GM12873 (cell line): ENCODE data around the gene HEATR9.

ENCODE experiments used
- TF ChIP-seq, protein P1 (sequence below): IDR thresholded peaks from 2 replicates; pipeline ENCODE4 v1.5.1; 2012; ENCODE audit warnings: low read depth, mild to moderate bottlenecking, moderate library complexity, low read length, control low read depth; ENCODE audit not compliant: insufficient read depth; ENCODE audit errors: missing control alignments

Gene HEATR9

GRCh38 chr17:35812456-35812855, 56.2 kb downstream of the HEATR9 start:
- TF ChIP-seq, protein P1, sequence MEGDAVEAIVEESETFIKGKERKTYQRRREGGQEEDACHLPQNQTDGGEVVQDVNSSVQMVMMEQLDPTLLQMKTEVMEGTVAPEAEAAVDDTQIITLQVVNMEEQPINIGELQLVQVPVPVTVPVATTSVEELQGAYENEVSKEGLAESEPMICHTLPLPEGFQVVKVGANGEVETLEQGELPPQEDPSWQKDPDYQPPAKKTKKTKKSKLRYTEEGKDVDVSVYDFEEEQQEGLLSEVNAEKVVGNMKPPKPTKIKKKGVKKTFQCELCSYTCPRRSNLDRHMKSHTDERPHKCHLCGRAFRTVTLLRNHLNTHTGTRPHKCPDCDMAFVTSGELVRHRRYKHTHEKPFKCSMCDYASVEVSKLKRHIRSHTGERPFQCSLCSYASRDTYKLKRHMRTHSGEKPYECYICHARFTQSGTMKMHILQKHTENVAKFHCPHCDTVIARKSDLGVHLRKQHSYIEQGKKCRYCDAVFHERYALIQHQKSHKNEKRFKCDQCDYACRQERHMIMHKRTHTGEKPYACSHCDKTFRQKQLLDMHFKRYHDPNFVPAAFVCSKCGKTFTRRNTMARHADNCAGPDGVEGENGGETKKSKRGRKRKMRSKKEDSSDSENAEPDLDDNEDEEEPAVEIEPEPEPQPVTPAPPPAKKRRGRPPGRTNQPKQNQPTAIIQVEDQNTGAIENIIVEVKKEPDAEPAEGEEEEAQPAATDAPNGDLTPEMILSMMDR: no peak

GRCh38 chr17:35811759-35812158, 56.9 kb downstream of the HEATR9 start:
- TF ChIP-seq, protein P1: no peak

DNA sequence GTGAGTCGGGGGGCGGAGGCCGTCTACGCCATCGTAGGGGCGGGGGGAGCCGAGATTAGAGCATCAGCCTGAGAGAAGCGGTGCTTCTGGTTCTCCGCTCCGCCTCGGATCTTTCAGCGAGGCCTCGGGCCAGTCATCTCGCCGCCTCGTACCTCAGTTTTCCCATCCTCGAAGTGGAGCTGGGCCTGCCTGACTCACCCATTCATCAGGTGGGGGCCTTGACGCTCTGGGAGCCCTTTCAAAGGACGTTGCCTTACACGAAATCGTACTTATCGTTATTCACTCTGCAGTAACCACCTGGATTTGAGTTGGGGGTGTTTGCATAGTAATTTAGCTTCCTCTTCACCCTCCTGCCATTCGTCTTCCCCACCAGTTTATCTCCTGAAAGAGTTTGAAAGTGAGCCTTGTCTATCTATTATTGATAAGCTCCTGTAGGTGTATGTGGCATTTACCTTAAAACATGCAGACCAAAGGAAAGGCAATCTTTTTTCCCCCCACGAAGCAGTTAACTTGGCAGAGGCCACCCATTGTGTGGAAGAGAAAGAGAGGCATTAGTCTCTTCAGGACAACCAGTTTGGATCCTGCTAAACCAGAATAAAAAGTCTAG, 58.7 kb downstream of the HEATR9 start:
- TF ChIP-seq, protein P1: no peak

GRCh38 chr17:35808962-35809854, 59.5 kb downstream of the HEATR9 start, which contains the start of gene TAF15:
Gene TAF15, plus strand, starts transcription at chr17:35809484. Its CDS starts 86 bp downstream, at chr17:35809570.
- TF ChIP-seq, protein P1: peak; percentile 83

DNA sequence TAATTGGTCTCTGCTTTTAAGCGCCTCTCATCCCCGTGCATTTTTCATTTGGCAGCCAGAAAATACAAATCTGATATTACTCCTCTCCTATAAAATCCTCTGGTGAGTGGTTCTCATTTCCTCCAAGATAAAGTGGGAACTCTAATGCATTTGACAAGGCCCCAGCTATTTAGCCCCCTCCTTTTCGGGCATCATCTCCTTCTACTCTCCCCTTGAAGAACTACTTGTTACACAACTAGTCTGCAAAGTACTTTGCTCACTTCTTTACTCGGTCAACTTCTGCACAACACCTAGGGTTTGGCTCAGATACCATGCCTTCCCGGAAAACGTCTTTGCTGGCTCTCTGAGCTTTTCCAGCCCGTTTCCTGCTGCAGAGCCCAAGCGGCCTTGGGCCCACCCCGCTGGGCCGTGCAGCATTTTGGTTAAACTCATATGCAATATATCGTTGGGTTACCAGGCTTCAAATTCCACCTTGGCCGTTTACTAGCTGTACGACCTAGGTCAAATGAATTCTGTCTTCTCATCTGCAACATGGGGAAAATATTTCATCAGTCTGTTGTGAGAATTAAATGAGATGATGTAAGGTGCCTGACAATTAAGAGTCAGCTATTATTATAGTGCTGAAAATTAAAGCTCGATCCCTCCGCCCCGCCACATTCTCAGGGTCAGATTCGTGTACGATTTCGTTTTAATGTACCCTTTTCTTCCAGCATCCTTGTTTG, 60.3 kb downstream of the HEATR9 start:
- TF ChIP-seq, protein P1: no peak

- TF ChIP-seq, protein P1: no peak
These were observed 61.1 kb downstream of the HEATR9 start for GRCh38 chr17:35807371-35808144.
